ENCODE measurements around the gene KCNJ11.

KCNJ11 gene

DNA sequence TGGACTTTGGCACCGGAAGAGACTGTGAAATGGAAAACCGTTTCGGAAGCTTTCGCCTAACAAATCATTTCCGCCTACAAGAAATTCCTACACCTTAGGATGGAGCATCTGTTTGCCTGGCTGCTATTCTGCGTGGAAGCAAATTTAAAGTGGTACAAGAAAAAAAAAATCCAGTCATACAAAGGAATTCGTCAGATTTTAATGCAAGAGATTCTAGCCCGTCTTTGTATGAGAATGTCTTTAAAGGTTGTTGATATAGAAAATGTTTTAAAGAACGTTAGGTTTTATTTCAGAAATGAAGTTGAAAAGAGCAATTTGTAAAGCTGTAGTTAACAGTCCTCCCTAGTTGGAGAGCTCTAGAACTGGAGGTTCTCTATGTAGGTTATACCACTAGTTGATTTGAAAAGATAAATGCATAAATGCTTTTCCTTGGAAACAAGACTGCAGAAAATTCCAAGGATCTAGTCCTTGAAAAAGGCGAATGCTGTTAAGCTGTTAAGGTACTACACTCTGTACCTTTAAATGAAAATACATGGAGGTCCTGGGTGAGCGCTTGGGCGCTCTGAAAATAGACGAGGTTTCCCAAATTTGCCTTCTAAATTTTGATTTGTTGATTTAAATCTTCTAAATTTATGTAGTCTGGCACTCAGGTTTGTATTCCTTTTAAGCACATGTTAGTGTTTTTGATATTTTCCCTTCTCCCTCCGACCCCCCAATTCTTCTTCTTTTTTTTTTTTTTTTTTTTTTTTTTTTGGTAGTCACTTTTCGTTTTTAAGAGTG is 34.4 kb downstream of the KCNJ11 start:
- DNase-seq (ENCODE audit: low read depth): no peak

DNA sequence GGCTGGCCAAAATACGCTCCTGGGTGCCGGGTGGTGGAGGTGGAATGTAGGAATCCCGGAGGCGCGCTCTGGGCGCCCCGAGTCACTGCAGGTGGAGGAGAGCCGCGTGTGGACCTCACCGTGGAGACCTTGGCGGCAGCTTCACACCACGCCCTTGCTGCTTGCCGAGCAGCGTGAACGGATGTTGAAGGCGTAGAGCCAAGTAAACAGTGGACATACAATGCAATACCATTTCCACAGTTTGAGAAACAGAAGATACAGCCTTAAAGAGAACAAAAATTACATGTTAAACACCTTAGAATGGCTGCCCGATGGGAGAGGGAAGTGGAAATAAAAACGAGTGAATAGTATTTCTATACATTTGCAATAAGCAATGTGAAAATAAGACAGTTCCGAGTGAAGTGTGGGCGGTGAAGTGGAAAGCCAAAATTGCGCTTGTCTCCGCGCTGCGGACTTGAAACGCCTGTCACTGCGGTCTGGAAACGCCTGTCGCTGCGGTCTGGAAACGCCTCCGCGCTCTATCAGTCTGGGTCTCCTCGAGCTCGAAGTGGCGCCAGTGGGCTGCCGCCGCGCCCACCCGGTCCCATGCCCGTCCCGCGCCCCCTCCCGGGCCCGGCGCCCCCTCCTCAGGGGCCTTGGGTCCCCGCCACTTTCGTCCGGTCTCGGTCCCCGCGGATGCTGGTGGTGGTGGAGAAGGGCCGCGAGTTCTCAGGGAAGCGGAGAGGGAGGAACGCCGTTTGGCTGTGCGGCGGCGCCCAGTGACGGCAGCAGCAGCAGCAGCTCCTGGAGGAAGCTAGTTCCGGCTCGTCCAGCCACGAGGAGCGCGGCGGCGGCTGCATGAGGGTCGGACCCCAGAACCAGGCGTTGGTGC is 35.3 kb downstream of the KCNJ11 start:
- peak; percentile 66 for DNase-seq (ENCODE audit: low read depth)

DNA sequence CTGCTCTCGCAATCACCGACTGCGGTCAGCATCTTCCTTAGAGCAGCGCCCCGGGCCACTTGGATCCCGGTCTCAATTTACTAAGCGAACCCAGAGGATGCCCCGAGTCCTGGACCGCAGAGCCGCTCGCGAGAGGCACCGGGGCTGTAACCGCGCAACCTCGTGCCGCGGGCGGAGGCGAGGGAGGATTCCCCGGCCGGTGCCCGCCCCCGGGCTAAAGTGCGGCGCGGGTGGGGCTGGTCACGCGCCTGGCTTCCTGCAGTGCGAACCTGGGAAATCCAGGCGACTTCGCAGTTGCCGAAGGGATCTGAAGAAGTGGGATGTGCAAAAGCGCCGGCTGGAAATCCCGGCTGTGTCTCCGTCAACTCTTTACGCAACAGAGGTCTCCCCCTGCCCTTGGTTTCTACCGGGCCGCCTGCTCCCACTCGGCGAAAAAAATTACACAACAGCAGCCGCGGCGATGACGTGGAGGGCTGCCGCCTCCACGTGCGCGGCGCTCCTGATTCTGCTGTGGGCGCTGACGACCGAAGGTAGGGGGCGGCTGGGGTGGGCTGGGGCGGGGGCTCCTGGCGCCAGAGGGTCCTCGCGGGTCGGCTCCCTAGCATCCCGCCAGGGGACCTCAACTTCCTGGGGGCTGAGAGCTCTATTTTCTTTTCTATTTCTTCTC is 36.8 kb downstream of the KCNJ11 start, which contains the start of gene NCR3LG1:
Gene NCR3LG1 (plus strand): TSS at position 291 of the 667 bp plus-strand sequence. CDS start 170 bp downstream, at position 461.
- peak; percentile 55 for DNase-seq (ENCODE audit: low read depth)

DNA sequence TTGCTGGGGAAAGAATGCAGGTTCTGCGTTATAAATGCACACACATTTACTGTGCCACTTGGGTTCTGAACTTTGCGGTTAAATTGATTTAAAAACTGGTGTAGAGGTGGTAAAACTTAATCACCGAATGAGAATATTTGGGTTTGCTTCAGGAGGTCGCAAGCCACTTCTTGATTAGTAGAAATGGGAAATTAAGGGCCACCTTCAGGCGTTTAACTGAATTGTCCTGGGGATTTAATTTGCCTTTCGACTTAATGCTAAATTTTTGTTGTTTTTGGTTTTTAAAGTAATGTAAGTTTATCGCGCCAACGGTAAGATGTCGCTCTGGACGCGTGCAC is 37.3 kb downstream of the KCNJ11 start:
- DNase-seq (ENCODE audit: low read depth): no peak

DNA sequence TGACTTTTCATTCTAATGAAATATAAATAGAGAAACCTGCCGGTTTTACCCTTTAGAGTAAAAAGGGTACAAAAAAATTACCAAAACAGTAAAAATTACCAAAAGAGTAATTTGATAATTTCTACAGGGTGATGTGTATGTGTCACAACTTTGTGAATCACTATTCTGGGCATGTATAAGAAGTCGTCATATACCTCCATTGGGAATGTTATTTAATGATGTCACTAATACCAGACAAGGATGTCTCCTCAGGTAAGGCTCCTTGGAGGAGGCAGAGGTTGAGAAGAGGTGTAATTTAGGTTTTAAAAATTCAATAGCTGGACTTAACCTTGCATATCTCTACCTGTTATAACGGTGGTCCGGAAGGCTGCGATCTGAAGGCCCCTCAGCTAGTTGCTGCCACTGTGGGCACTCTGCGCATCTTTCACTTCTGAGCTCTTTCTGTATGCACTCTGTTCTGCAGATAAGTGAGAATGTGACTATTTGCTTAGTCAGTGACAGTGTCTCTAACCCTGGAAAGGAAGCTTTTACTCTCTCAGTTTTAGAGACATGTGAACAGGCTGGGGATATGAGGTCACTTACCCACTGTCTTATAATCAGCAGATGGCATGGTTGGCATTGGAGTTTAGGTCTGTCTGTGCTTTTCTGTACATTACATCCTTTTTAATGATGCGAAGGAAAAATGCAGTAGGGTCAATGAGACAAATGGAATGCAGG is 37.8 kb downstream of the KCNJ11 start:
- DNase-seq (ENCODE audit: low read depth): no peak

DNA sequence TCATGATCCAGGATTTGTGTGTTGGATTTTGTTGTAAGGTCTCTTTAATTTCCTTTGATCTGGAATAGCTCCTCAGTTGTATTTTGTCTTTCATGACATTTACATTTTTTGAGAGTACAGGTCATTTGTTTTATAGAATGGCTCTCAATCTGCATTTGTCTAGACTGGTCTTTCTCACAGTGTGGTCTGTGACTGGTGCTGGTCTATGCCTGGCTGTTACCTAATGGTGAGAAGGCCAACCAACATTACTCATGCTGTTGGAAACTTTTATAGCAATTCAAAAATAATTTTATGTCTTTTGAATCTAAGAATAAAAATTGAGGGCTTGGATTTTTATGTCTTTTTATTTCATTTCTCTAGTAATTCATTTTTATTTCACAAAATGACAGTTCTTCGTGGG is 40.8 kb downstream of the KCNJ11 start:
- DNase-seq (ENCODE audit: low read depth): no peak

DNA sequence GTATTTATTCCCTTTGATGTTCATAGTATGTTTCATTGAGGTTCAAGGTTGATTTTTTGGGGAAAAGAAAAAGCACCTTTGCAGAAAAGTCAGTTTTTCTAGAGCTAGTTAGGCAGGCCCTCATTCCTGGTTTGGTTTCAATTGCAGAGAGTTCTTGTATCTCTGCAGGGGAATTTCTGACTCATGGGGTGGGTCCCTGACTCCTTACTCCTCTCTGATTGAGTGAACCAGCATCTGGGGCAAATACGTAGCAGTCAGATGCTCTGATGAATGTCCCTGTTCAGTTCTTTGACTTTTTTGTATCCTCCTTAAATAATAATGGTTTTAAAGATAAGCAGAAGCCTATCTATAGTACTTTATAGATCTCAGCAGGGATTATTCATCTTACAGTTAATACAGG is 44.6 kb downstream of the KCNJ11 start:
- DNase-seq (ENCODE audit: low read depth): peak; percentile 24

DNA sequence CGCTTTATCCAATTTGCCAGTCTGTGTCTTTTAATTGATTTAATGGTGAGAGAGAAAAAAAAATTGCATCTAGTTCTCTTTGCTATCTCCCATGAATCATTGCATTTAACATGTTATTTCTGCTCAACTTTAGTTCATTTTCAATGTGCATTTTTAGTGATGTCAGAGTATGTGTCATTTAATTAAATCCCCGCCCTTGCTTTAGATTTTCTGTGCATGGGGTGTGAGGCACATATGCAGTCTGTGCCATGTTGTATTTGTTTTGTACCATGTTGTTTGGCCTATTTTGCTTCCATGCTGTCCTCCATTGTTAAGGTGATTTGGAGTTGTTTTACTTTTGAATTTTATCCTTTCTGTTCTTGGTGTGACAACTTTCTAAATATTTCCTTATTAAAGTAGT is 45.2 kb downstream of the KCNJ11 start:
- no peak for DNase-seq (ENCODE audit: low read depth)

Measured in stimulated activated CD8-positive, alpha-beta memory T cell treated with anti-CD3 and anti-CD28 coated beads, Interleukin-4, amount 100 ng/mL, for 24 hours (primary cell).